ENCODE data around the gene CEACAM19. TPM values are rescaled to one million over a fixed set of nuclear protein-coding genes. Genes with fewer than 3 reads are reported as not detected.
A peak's percentile ranks its signal among the peaks of the same experiment; 100 is the strongest.

The CEACAM19 gene
- total RNA-seq, 1 donor from 2014 or later = 4.2 TPM

- ATAC-seq (peak; percentile 18), DNase-seq (no peak)
Observed at GRCh38 chr19:44644402-44645016, 26.8 kb upstream of the CEACAM19 start.

GRCh38 chr19:44645407-44646048 lies 25.8 kb upstream of the CEACAM19 start:
- ATAC-seq (no peak), DNase-seq (no peak)
- intact Hi-C loops (cut with micrococcal nuclease) = no loop called here

More at GRCh38 chr19:44644402-44645016, 26.8 kb upstream of the CEACAM19 start:
- intact Hi-C loops (cut with micrococcal nuclease) = no loop called here

GRCh38 chr19:44646049-44646416 lies 25.2 kb upstream of the CEACAM19 start:
- intact Hi-C loops (cut with micrococcal nuclease) = no loop called here
- no peak for ATAC-seq
- DNase-seq = no peak

GRCh38 chr19:44647144-44647543 lies 24.1 kb upstream of the CEACAM19 start:
- intact Hi-C loops (cut with micrococcal nuclease) = no loop called here
- peak; percentile 52 for DNase-seq
- no peak for ATAC-seq

- DNase-seq (no peak), ATAC-seq (peak; percentile 67)
- intact Hi-C loops (cut with micrococcal nuclease) = no loop called here
Observed at GRCh38 chr19:44648631-44649251, 22.5 kb upstream of the CEACAM19 start.

- ATAC-seq = peak; percentile 6
- intact Hi-C loops (cut with micrococcal nuclease) = no loop called here
Observed at GRCh38 chr19:44649578-44650145, 21.6 kb upstream of the CEACAM19 start.

GRCh38 chr19:44653343-44653742 lies 17.9 kb upstream of the CEACAM19 start:
- intact Hi-C loops (cut with micrococcal nuclease) = no loop called here
- DNase-seq (no peak), ATAC-seq (no peak)

More at GRCh38 chr19:44649578-44650145, 21.6 kb upstream of the CEACAM19 start:
- DNase-seq = no peak

- ATAC-seq (peak; percentile 72), DNase-seq (peak; percentile 78)
- intact Hi-C loops (cut with micrococcal nuclease) = no loop called here
Observed at GRCh38 chr19:44653977-44654774, 17.1 kb upstream of the CEACAM19 start.

- DNase-seq (peak; percentile 80), ATAC-seq (peak; percentile 75)
- intact Hi-C loops (cut with micrococcal nuclease) = loop anchor here (5.0 kb wide), 1 partner anchor 85 kb away; no protein-coding TSS in a partner anchor
Observed at GRCh38 chr19:44657211-44657921, 13.9 kb upstream of the CEACAM19 start.

- no peak for DNase-seq
- no peak for ATAC-seq
- intact Hi-C loops (cut with micrococcal nuclease) = loop anchor here (5.0 kb wide), 1 partner anchor 86 kb away; no protein-coding TSS in a partner anchor
Observed at GRCh38 chr19:44658069-44658733, 13.1 kb upstream of the CEACAM19 start.

- intact Hi-C loops (cut with micrococcal nuclease) = no loop called here
- ATAC-seq (no peak), DNase-seq (no peak)
Observed at GRCh38 chr19:44660081-44660480, 11.2 kb upstream of the CEACAM19 start.

- ATAC-seq (no peak), DNase-seq (no peak)
- intact Hi-C loops (cut with micrococcal nuclease) = no loop called here
Observed at GRCh38 chr19:44661205-44661604, 10.1 kb upstream of the CEACAM19 start.

GRCh38 chr19:44661904-44662303 lies 9.4 kb upstream of the CEACAM19 start:
- DNase-seq (no peak), ATAC-seq (no peak)
- intact Hi-C loops (cut with micrococcal nuclease) = no loop called here

- intact Hi-C loops (cut with micrococcal nuclease) = no loop called here
- ATAC-seq (no peak), DNase-seq (no peak)
Observed at GRCh38 chr19:44662691-44663385, 8.4 kb upstream of the CEACAM19 start.

GRCh38 chr19:44663996-44664395 lies 7.3 kb upstream of the CEACAM19 start:
- DNase-seq (no peak), ATAC-seq (no peak)
- intact Hi-C loops (cut with micrococcal nuclease) = no loop called here

GRCh38 chr19:44664976-44665375 lies 6.3 kb upstream of the CEACAM19 start:
- DNase-seq = no peak
- ATAC-seq = no peak
- intact Hi-C loops (cut with micrococcal nuclease) = no loop called here

- DNase-seq (no peak), ATAC-seq (no peak)
- intact Hi-C loops (cut with micrococcal nuclease) = no loop called here
Observed at GRCh38 chr19:44666852-44667556, 4.3 kb upstream of the CEACAM19 start.

Data from left ventricle myocardium superior (tissue), 1 donor.